Spleen (tissue), 7 donors: Measurements from ENCODE around the gene IRF2BP2.

Source experiments
- POLR2A ChIP-seq, 3 donors: fragments of 450-650 bp; IDR thresholded peaks; one replicate each; pipeline ENCODE4 v1.5.1; 2017; ENCODE audit warnings: antibody characterized with exemption in 3 of 3, mild to moderate bottlenecking in 1 of 3
- TF ChIP-seq, protein P1 (sequence below), 11 experiments: fragments of 200-600 bp in 7 of 11; fragments of 450-650 bp in 4 of 11; sonication (generic) in 4 of 11; IDR thresholded peaks in 8 of 11; conservative IDR thresholded peaks in 3 of 11; 1 replicate in 7 of 11; 2 replicates in 4 of 11; pipeline versions ENCODE4 v1.4.0 to v1.8.0; 2016 to 2021; ENCODE audit warnings: antibody characterized with exemption in 11 of 11, inconsistent platforms in 4 of 11, mild to moderate bottlenecking in 1 of 11
- donor health status: DM: no; HTN: no; CAD: no; lungs with moderate emphysema.
- donor health status: DM: no; HTN: no; CAD: no.
- donor health status: DM: no; HTN: no; CAD: no.

GRCh38 chr1:234592240-234592639 lies 17.7 kb downstream of the IRF2BP2 start:
- TF ChIP-seq, protein P1, sequence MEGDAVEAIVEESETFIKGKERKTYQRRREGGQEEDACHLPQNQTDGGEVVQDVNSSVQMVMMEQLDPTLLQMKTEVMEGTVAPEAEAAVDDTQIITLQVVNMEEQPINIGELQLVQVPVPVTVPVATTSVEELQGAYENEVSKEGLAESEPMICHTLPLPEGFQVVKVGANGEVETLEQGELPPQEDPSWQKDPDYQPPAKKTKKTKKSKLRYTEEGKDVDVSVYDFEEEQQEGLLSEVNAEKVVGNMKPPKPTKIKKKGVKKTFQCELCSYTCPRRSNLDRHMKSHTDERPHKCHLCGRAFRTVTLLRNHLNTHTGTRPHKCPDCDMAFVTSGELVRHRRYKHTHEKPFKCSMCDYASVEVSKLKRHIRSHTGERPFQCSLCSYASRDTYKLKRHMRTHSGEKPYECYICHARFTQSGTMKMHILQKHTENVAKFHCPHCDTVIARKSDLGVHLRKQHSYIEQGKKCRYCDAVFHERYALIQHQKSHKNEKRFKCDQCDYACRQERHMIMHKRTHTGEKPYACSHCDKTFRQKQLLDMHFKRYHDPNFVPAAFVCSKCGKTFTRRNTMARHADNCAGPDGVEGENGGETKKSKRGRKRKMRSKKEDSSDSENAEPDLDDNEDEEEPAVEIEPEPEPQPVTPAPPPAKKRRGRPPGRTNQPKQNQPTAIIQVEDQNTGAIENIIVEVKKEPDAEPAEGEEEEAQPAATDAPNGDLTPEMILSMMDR (IDR thresholded peaks at IDR 0.05 in 8 of 11, conservative IDR thresholded peaks at IDR 0.05 in 3 of 11), result no peak
- no peak for TF ChIP-seq POLR2A (IDR thresholded peaks at IDR 0.05)
